ENCODE results near the gene ATXN3. TPM values are rescaled to one million over a fixed set of nuclear protein-coding genes. Genes with fewer than 3 reads are reported as not detected.
A peak's percentile ranks its signal among the peaks of the same experiment; 100 is the strongest.

The ATXN3 gene
- total and polyA plus RNA-seq, 2 of the 13 experiments (the other 11 are each of a cell fraction or from before 2014, with no cell fraction given) = 14.9 to 17.3 TPM

- TF ChIP-seq ZC3H13 (CRISPR knock-in tag; IDR thresholded peaks at IDR 0.05) (no peak), TCF7L2 (IDR thresholded peaks at IDR 0.05; ENCODE audit: low read depth, low read length) (no peak), ZFP37 (CRISPR knock-in tag; IDR thresholded peaks at IDR 0.05; ENCODE audit: borderline replicate concordance) (no peak), PCBP1 (IDR thresholded peaks at IDR 0.05; ENCODE audit: borderline replicate concordance, low read depth, low read length) (no peak), ZNF30 (CRISPR knock-in tag; IDR thresholded peaks at IDR 0.05) (no peak), TMF1 (CRISPR knock-in tag; IDR thresholded peaks at IDR 0.05; ENCODE audit: low read depth) (no peak), ZNF496 (CRISPR knock-in tag; IDR thresholded peaks at IDR 0.05; ENCODE audit: insufficient replicate concordance) (no peak), TFE3 (CRISPR knock-in tag; IDR thresholded peaks at IDR 0.05) (peak; percentile 38; the same call in 1 of the 2 replicates), ZMYM3 (CRISPR knock-in tag; IDR thresholded peaks at IDR 0.05) (no peak), ZNF230 (CRISPR knock-in tag; IDR thresholded peaks at IDR 0.05) (no peak), TRIM22 (IDR thresholded peaks at IDR 0.05) (no peak), POLR2A (IDR thresholded peaks at IDR 0.05; ENCODE audit: insufficient read depth in 1 of 2, low read depth in 2 of 2, low read length in 2 of 2) (peak in 1 of 2 experiments; percentile 39; a peak in 1 of 4 replicates), ZBTB7B (CRISPR knock-in tag; IDR thresholded peaks at IDR 0.05) (no peak), ZNF564 (CRISPR knock-in tag; IDR thresholded peaks at IDR 0.05) (0 out of 2 replicates have a peak, but pooled peaks have one; percentile 18), THAP8 (CRISPR knock-in tag; IDR thresholded peaks at IDR 0.05; ENCODE audit: borderline replicate concordance) (no peak), ZNF143 (CRISPR knock-in tag; IDR thresholded peaks at IDR 0.05) (no peak), ZNF292 (CRISPR knock-in tag; IDR thresholded peaks at IDR 0.05; ENCODE audit: borderline replicate concordance, low read depth) (no peak), HINFP (CRISPR knock-in tag; IDR thresholded peaks at IDR 0.05; ENCODE audit: low read depth) (no peak), ZNF841 (CRISPR knock-in tag; IDR thresholded peaks at IDR 0.05; ENCODE audit: borderline replicate concordance) (no peak), MZF1 (CRISPR knock-in tag; IDR thresholded peaks at IDR 0.05; ENCODE audit: borderline replicate concordance) (no peak), ZSCAN5A (CRISPR knock-in tag; IDR thresholded peaks at IDR 0.05; ENCODE audit: borderline replicate concordance) (no peak), ZNF501 (CRISPR knock-in tag; IDR thresholded peaks at IDR 0.05) (no peak), ZNF816 (CRISPR knock-in tag; IDR thresholded peaks at IDR 0.05; ENCODE audit: borderline replicate concordance) (0 out of 2 replicates have a peak, but pooled peaks have one; percentile 7), POLR2AphosphoS5 (IDR thresholded peaks at IDR 0.05; ENCODE audit: low read depth, low read length) (peak; percentile 19; the same call in 1 of the 2 replicates)
Observed at GRCh38 chr14:92040431-92041051, 65.8 kb downstream of the ATXN3 start (continued).

Data from HepG2 (cell line).